Activated CD8-positive, alpha-beta memory T cell treated with anti-CD3 and anti-CD28 coated beads for 4 hours (primary cell): ENCODE data around the gene SPP2.

Source experiments
- DNase-seq, 2 donors: peaks; one replicate each; pipeline ENCODE4 v3.0.0-alpha.2; 2020; ENCODE audit warnings: low read depth in 2 of 2

SPP2 gene

GRCh38 chr2:234038076-234038802, 12.3 kb upstream of the SPP2 start:
- DNase-seq: no peak

GRCh38 chr2:234044157-234044556, 6.3 kb upstream of the SPP2 start:
- DNase-seq: no peak

- no peak for DNase-seq
These were observed 4.0 kb upstream of the SPP2 start for GRCh38 chr2:234046521-234046920.

GRCh38 chr2:234047361-234047760, 3.1 kb upstream of the SPP2 start:
- DNase-seq: no peak

GRCh38 chr2:234048049-234048448, 2.5 kb upstream of the SPP2 start:
- no peak for DNase-seq

- no peak for DNase-seq
These were observed 1.0 kb downstream of the SPP2 start for GRCh38 chr2:234051374-234052070.

GRCh38 chr2:234058881-234059280, 8.4 kb downstream of the SPP2 start:
- no peak for DNase-seq

GRCh38 chr2:234060236-234060635, 9.7 kb downstream of the SPP2 start:
- no peak for DNase-seq

- no peak for DNase-seq
These were observed 11.2 kb downstream of the SPP2 start for GRCh38 chr2:234061624-234062257.

GRCh38 chr2:234066587-234066986, 16.1 kb downstream of the SPP2 start:
- DNase-seq: no peak

GRCh38 chr2:234071664-234072063, 21.2 kb downstream of the SPP2 start:
- DNase-seq: no peak

GRCh38 chr2:234072454-234072853, 22.0 kb downstream of the SPP2 start:
- DNase-seq: no peak

- DNase-seq: no peak
These were observed 24.4 kb downstream of the SPP2 start for GRCh38 chr2:234074751-234075517.

GRCh38 chr2:234075518-234075915, 25.0 kb downstream of the SPP2 start:
- DNase-seq: no peak

GRCh38 chr2:234075947-234076346, 25.4 kb downstream of the SPP2 start:
- no peak for DNase-seq

GRCh38 chr2:234076451-234076850, 25.9 kb downstream of the SPP2 start:
- no peak for DNase-seq

- DNase-seq: no peak
These were observed 27.6 kb downstream of the SPP2 start for GRCh38 chr2:234078129-234078528.

GRCh38 chr2:234081970-234082822, 31.7 kb downstream of the SPP2 start:
- no peak for DNase-seq

- no peak for DNase-seq
These were observed 33.3 kb downstream of the SPP2 start for GRCh38 chr2:234083572-234084348.

- DNase-seq: no peak
These were observed 41.0 kb downstream of the SPP2 start for GRCh38 chr2:234091432-234091879.
